HG03135 (cell line): ENCODE results near the gene PRODH.
"Not testable (repeated sequence)": the region's sequence is repeated elsewhere in the genome, so short reads cannot be mapped to it uniquely, and the experiment has no call there.

Experiments
- ATAC-seq: cut with Tn5 transposase; IDR thresholded peaks from one replicate; pipeline ENCODE4 v1.9.1; 2021; ENCODE audit warnings: mild to moderate bottlenecking, moderate library complexity; ENCODE audit not compliant: unreplicated experiment

The PRODH gene

GRCh38 chr22:18911535-18911934 is 24.6 kb downstream of the PRODH start:
- ATAC-seq: not testable (repeated sequence)

- ATAC-seq: no peak
These were observed 26.5 kb downstream of the PRODH start for GRCh38 chr22:18909556-18909955.

GRCh38 chr22:18906896-18907295 is 29.2 kb downstream of the PRODH start:
- no peak for ATAC-seq

- not testable (repeated sequence) for ATAC-seq
These were observed 29.7 kb downstream of the PRODH start for GRCh38 chr22:18906410-18906745.

DNA sequence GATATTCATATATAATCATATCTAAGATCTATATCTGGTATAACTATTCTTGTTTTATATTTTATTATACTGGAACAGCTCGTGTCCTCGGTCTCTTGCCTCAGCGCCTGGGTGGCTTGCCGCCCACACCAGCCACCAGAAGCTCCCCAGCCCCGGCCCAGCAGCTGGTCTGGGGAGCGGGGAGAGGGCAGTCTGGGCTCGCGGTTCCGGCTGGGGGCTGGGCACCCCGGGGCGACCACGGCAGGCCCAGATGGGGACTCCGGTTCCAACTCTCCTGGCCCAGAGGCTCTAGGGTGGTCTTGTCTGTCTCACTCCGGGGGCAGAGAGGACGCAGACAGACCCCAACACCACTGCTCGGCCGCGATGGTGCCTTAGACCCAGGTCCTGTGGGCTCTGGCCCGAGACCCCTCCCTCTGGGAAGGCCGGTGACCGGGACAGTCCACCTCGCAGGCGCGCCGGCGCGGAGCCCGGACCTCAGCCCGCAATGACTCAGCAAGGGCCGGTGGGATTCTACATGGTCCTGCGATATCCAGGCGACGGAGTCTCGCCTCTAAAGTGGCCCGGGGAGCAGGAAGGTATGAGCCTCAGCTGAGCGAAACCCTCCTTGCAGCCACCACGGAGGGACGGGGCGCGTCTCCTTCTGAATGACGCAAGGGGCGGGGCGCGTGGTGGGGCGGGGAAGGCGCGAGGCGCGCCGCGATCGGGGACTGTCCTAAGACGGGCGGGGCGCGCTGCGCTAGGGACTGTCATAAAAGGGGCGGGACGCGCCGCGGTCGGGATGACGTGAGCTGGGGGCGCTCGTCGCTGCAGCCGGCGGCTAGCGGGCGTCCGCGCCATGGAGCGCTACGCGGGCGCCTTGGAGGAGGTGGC is 30.3 kb downstream of the PRODH start, which contains the start of gene DGCR6:
Gene DGCR6, plus strand, starts transcription at position 781 of the 870 bp plus-strand sequence. Its CDS starts 55 bp downstream, at position 836.
- ATAC-seq: peak; percentile 81

- ATAC-seq: not testable (repeated sequence)
These were observed 39.9 kb downstream of the PRODH start for GRCh38 chr22:18896037-18896657.

DNA sequence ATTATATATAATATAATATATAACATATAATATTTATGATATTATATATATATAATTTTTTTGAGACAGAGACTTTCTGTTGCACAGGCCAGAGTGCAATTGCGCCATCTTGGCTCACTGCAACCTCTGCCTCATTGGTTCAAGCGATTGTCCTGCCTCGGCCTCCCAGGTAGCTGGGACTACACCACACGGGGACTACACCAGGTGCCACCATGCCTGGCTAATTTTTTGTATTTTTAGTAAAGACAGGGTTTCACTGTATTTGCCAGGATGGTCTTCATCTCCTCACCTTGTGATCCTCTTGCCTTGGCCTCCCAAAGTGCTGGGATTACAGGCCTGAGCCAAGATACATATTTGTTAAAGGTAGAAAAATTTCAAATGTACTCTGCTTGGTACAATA is 42.3 kb downstream of the PRODH start:
- not testable (repeated sequence) for ATAC-seq

DNA sequence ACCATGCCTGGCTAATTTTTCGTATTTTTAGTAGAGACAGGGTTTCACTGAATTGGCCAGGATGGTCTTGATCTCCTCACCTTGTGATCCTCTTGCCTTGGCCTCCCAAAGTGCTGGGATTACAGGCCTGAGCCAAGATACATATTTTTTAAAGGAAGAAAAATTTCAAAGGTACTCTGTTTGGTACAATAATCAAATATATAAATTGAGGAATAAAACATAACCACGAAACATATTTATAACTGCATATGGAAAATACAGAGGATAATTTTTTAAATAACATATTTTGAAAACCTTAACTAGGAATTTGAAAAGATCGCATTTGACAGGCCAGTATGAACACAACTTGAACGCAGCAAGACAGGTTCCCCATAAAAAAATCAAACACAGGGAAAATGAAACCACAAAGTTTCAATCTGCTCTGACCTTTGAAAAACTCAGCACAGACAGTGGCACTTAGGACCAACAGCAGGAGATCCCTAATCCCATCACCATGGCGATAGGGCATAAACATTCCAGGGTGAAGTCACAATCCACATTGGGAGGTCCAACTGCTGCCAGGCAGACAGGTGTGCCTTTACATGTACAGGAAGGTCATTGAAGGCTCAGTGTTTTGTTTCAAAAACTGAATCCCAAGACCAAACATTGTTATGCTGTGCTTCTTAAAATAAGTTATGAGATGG is 45.4 kb downstream of the PRODH start:
- ATAC-seq: not testable (repeated sequence)

DNA sequence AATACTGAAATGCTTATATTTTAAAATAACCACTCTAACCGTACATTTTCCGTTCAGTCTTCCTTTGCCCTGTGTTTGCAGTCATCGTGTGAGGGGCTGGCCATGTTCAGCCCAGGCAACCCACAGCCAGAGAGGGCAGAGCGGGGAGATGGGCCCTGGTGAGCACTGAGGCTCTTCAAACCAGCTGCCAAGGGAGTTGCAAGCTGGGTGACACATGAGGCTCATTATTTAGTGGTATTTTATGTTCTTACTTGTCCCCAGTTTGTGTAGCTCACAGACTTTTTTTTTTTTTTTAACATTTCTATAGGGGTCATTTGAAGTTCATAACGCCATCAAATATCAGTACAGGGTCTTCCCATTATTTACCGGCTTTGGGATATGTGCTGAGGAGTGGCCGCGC is 48.0 kb downstream of the PRODH start:
- ATAC-seq: no peak

DNA sequence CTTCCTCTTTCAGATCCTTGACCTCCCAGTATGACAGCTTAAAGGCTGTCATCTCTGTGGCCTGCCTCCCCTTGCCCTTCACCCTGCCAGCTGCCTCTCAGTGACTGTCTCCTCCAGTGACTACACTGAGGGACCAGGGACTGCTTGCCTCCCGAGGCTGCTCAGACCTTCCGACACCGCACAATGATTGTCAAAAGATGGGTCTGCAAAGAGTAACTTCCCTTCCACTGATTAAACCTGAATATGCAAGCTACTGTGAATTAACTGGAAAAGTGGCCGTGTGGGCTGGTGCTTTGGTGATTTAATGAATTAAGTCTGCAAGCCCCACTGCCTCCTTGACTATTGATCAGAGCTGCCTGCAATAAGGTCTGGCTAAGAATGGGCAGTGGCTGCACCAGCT is 51.6 kb downstream of the PRODH start:
- not testable (repeated sequence) for ATAC-seq

GRCh38 chr22:18881260-18881659 is 54.8 kb downstream of the PRODH start:
- ATAC-seq: not testable (repeated sequence)
